ENCODE data around the gene EXOSC7.
"Not testable (repeated sequence)": the region's sequence is repeated elsewhere in the genome, so short reads cannot be mapped to it uniquely, and the experiment has no call there.

The EXOSC7 gene

GRCh38 chr3:44982817-44983216, 6.8 kb downstream of the EXOSC7 start:
- no peaks in the 10 kb centered on the region for H3K36me3 ChIP-seq (ENCODE audit: control insufficient read depth in 1 of 2, insufficient read depth in 2 of 2, low read length in 2 of 2)
- H3K9me3 ChIP-seq (ENCODE audit: control insufficient read depth in 1 of 2, low read length in 2 of 2): no peaks in the 10 kb centered on the region
- peaks cover 0 to 6% of the 10 kb centered on the region in 2 donors for H3K4me1 ChIP-seq (ENCODE audit: control insufficient read depth in 1 of 2, insufficient read depth in 2 of 2, low read length in 2 of 2)
- H3K27ac ChIP-seq (ENCODE audit: low read length): no peak overlapping the region
- H3K27me3 ChIP-seq (ENCODE audit: low read depth, low read length): no peaks in the 10 kb centered on the region
- no peak overlapping the region for H3K4me3 ChIP-seq (ENCODE audit: low read depth in 1 of 2, low read length in 2 of 2)

- Histone ChIP-seq H3K4me1 (ENCODE audit: control insufficient read depth in 1 of 2, insufficient read depth in 2 of 2, low read length in 2 of 2) (peaks cover 0 to 4% of the 10 kb centered on the region in 2 donors), H3K4me3 (ENCODE audit: low read depth in 1 of 2, low read length in 2 of 2) (no peak overlapping the region), H3K27me3 (ENCODE audit: low read depth, low read length) (no peaks in the 10 kb centered on the region), H3K36me3 (ENCODE audit: control insufficient read depth in 1 of 2, insufficient read depth in 2 of 2, low read length in 2 of 2) (no peaks in the 10 kb centered on the region), H3K27ac (ENCODE audit: low read length) (no peak overlapping the region), H3K9me3 (ENCODE audit: control insufficient read depth in 1 of 2, low read length in 2 of 2) (no peaks in the 10 kb centered on the region)
These were observed 7.5 kb downstream of the EXOSC7 start for GRCh38 chr3:44983484-44983941.

- H3K4me1 ChIP-seq (ENCODE audit: control insufficient read depth in 1 of 2, insufficient read depth in 2 of 2, low read length in 2 of 2): no peaks in the 10 kb centered on the region
- no peak overlapping the region for H3K27ac ChIP-seq (ENCODE audit: low read length)
- H3K9me3 ChIP-seq (ENCODE audit: control insufficient read depth in 1 of 2, low read length in 2 of 2): no peaks in the 10 kb centered on the region
- H3K36me3 ChIP-seq (ENCODE audit: control insufficient read depth in 1 of 2, insufficient read depth in 2 of 2, low read length in 2 of 2): no peaks in the 10 kb centered on the region
- H3K4me3 ChIP-seq (ENCODE audit: low read depth in 1 of 2, low read length in 2 of 2): no peak overlapping the region
- H3K27me3 ChIP-seq (ENCODE audit: low read depth, low read length): no peaks in the 10 kb centered on the region
These were observed 8.3 kb downstream of the EXOSC7 start for GRCh38 chr3:44984335-44984734.

GRCh38 chr3:44986330-44986729, 10.3 kb downstream of the EXOSC7 start:
- H3K9me3 ChIP-seq (ENCODE audit: control insufficient read depth in 1 of 2, low read length in 2 of 2); H3K4me3 ChIP-seq (ENCODE audit: low read depth in 1 of 2, low read length in 2 of 2); H3K27ac ChIP-seq (ENCODE audit: low read length); H3K27me3 ChIP-seq (ENCODE audit: low read depth, low read length); H3K4me1 ChIP-seq (ENCODE audit: control insufficient read depth in 1 of 2, insufficient read depth in 2 of 2, low read length in 2 of 2): not testable (repeated sequence)
- H3K36me3 ChIP-seq (ENCODE audit: control insufficient read depth in 1 of 2, insufficient read depth in 2 of 2, low read length in 2 of 2): peaks cover 8 to 19% of the 10 kb centered on the region in 2 donors

- H3K4me3 ChIP-seq (ENCODE audit: low read depth in 1 of 2, low read length in 2 of 2): no peak overlapping the region
- no peaks in the 10 kb centered on the region for H3K9me3 ChIP-seq (ENCODE audit: control insufficient read depth in 1 of 2, low read length in 2 of 2)
- peaks cover 10 to 25% of the 10 kb centered on the region in 2 donors for H3K36me3 ChIP-seq (ENCODE audit: control insufficient read depth in 1 of 2, insufficient read depth in 2 of 2, low read length in 2 of 2)
- H3K4me1 ChIP-seq (ENCODE audit: control insufficient read depth in 1 of 2, insufficient read depth in 2 of 2, low read length in 2 of 2): no peaks in the 10 kb centered on the region
- no peaks in the 10 kb centered on the region for H3K27me3 ChIP-seq (ENCODE audit: low read depth, low read length)
- no peak overlapping the region for H3K27ac ChIP-seq (ENCODE audit: low read length)
These were observed 11.3 kb downstream of the EXOSC7 start for GRCh38 chr3:44987332-44987731.

GRCh38 chr3:44988073-44988472, 12.0 kb downstream of the EXOSC7 start:
- Histone ChIP-seq H3K4me1 (ENCODE audit: control insufficient read depth in 1 of 2, insufficient read depth in 2 of 2, low read length in 2 of 2) (no peaks in the 10 kb centered on the region), H3K27ac (ENCODE audit: low read length) (no peak overlapping the region), H3K27me3 (ENCODE audit: low read depth, low read length) (no peaks in the 10 kb centered on the region), H3K9me3 (ENCODE audit: control insufficient read depth in 1 of 2, low read length in 2 of 2) (no peaks in the 10 kb centered on the region), H3K4me3 (ENCODE audit: low read depth in 1 of 2, low read length in 2 of 2) (no peak overlapping the region), H3K36me3 (ENCODE audit: control insufficient read depth in 1 of 2, insufficient read depth in 2 of 2, low read length in 2 of 2) (peaks cover 10 to 32% of the 10 kb centered on the region in 2 donors)

- peaks cover 10 to 34% of the 10 kb centered on the region in 2 donors for H3K36me3 ChIP-seq (ENCODE audit: control insufficient read depth in 1 of 2, insufficient read depth in 2 of 2, low read length in 2 of 2)
- H3K27ac ChIP-seq (ENCODE audit: low read length): no peak overlapping the region
- H3K4me3 ChIP-seq (ENCODE audit: low read depth in 1 of 2, low read length in 2 of 2): no peak overlapping the region
- H3K4me1 ChIP-seq (ENCODE audit: control insufficient read depth in 1 of 2, insufficient read depth in 2 of 2, low read length in 2 of 2): no peaks in the 10 kb centered on the region
- H3K9me3 ChIP-seq (ENCODE audit: control insufficient read depth in 1 of 2, low read length in 2 of 2): no peaks in the 10 kb centered on the region
- no peaks in the 10 kb centered on the region for H3K27me3 ChIP-seq (ENCODE audit: low read depth, low read length)
These were observed 13.1 kb downstream of the EXOSC7 start for GRCh38 chr3:44989141-44989540.

- H3K27me3 ChIP-seq (ENCODE audit: low read depth, low read length): no peaks in the 10 kb centered on the region
- no peaks in the 10 kb centered on the region for H3K9me3 ChIP-seq (ENCODE audit: control insufficient read depth in 1 of 2, low read length in 2 of 2)
- no peaks in the 10 kb centered on the region for H3K4me1 ChIP-seq (ENCODE audit: control insufficient read depth in 1 of 2, insufficient read depth in 2 of 2, low read length in 2 of 2)
- H3K4me3 ChIP-seq (ENCODE audit: low read depth in 1 of 2, low read length in 2 of 2): no peak overlapping the region
- no peak overlapping the region for H3K27ac ChIP-seq (ENCODE audit: low read length)
- H3K36me3 ChIP-seq (ENCODE audit: control insufficient read depth in 1 of 2, insufficient read depth in 2 of 2, low read length in 2 of 2): peaks cover 10 to 34% of the 10 kb centered on the region in 2 donors
These were observed 13.8 kb downstream of the EXOSC7 start for GRCh38 chr3:44989636-44990373.

GRCh38 chr3:44991326-44991725, 15.3 kb downstream of the EXOSC7 start:
- Histone ChIP-seq H3K36me3 (ENCODE audit: control insufficient read depth in 1 of 2, insufficient read depth in 2 of 2, low read length in 2 of 2) (peaks cover 10 to 34% of the 10 kb centered on the region in 2 donors), H3K9me3 (ENCODE audit: control insufficient read depth in 1 of 2, low read length in 2 of 2) (no peaks in the 10 kb centered on the region), H3K27me3 (ENCODE audit: low read depth, low read length) (no peaks in the 10 kb centered on the region), H3K4me3 (ENCODE audit: low read depth in 1 of 2, low read length in 2 of 2) (no peak overlapping the region), H3K4me1 (ENCODE audit: control insufficient read depth in 1 of 2, insufficient read depth in 2 of 2, low read length in 2 of 2) (peaks cover 0 to 10% of the 10 kb centered on the region in 2 donors), H3K27ac (ENCODE audit: low read length) (no peak overlapping the region)

- no peak overlapping the region for H3K27ac ChIP-seq (ENCODE audit: low read length)
- peaks cover 23 to 45% of the 10 kb centered on the region in 2 donors for H3K36me3 ChIP-seq (ENCODE audit: control insufficient read depth in 1 of 2, insufficient read depth in 2 of 2, low read length in 2 of 2)
These were observed 16.8 kb downstream of the EXOSC7 start for GRCh38 chr3:44992555-44993470.

GRCh38 chr3:44993471-44994205, 17.6 kb downstream of the EXOSC7 start:
- Histone ChIP-seq H3K4me3 (ENCODE audit: low read depth in 1 of 2, low read length in 2 of 2) (no peak overlapping the region), H3K27ac (ENCODE audit: low read length) (no peak overlapping the region), H3K9me3 (ENCODE audit: control insufficient read depth in 1 of 2, low read length in 2 of 2) (no peaks in the 10 kb centered on the region), H3K27me3 (ENCODE audit: low read depth, low read length) (no peaks in the 10 kb centered on the region), H3K4me1 (ENCODE audit: control insufficient read depth in 1 of 2, insufficient read depth in 2 of 2, low read length in 2 of 2) (peaks cover 0 to 10% of the 10 kb centered on the region in 2 donors), H3K36me3 (ENCODE audit: control insufficient read depth in 1 of 2, insufficient read depth in 2 of 2, low read length in 2 of 2) (peaks cover 25 to 51% of the 10 kb centered on the region in 2 donors)

More at GRCh38 chr3:44992555-44993470, 16.8 kb downstream of the EXOSC7 start:
- H3K9me3 ChIP-seq (ENCODE audit: control insufficient read depth in 1 of 2, low read length in 2 of 2): no peaks in the 10 kb centered on the region
- H3K4me1 ChIP-seq (ENCODE audit: control insufficient read depth in 1 of 2, insufficient read depth in 2 of 2, low read length in 2 of 2): peaks cover 0 to 10% of the 10 kb centered on the region in 2 donors
- no peak overlapping the region for H3K4me3 ChIP-seq (ENCODE audit: low read depth in 1 of 2, low read length in 2 of 2)
- H3K27me3 ChIP-seq (ENCODE audit: low read depth, low read length): no peaks in the 10 kb centered on the region
